ENCODE results near the gene SPAG16. TPM values are rescaled to one million over a fixed set of nuclear protein-coding genes. Genes with fewer than 3 reads are reported as not detected.

Gene SPAG16
- total RNA-seq: 14.4 and 23.4 TPM in 2 replicates

DNA sequence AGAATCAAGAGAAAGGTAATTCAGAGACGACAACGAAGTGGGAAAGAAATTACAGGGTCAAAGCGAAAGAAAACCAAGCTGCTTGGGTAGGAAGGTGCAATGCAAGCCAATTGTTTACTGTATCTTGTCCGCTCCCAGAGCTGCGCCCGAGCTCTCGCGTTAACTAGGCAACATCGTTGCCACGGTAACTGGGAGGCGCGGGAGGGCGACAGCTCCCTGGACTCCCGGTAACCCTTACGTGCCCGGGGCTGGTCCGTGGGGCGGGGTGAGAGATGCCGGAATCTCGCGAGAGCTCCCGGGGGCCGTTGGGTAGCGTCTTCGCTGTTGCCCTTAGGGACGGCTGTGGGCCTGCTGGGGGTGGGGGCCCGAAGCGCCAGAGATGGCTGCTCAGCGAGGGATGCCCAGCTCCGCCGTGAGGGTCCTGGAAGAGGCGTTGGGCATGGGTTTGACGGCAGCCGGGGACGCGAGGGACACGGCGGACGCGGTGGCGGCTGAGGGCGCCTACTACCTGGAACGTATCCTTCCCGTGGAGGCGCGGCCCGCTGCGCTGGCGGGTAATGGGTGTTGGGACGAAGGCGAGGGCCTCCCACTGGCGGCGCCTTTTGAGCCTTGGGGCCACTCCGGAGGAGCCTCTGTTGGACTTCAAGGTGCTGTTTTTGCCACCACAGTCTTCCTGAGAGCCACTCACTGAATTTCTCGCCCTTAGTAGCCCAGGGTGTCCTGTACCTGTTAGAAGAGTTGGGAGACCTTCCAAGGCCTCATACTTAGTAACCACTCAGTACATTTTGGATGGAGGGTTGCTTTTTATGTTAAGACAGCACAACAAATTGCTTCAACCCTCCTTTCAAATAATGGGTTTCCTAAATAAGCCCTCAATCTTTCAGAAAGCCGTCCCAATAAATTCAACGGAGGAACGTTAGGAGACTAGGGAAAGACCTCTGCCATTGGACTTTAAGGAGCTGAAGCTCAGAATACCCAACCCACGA is at the start of gene SPAG16:
Gene SPAG16 (plus strand): TSS at position 360 of the 986 bp plus-strand sequence.

DNA sequence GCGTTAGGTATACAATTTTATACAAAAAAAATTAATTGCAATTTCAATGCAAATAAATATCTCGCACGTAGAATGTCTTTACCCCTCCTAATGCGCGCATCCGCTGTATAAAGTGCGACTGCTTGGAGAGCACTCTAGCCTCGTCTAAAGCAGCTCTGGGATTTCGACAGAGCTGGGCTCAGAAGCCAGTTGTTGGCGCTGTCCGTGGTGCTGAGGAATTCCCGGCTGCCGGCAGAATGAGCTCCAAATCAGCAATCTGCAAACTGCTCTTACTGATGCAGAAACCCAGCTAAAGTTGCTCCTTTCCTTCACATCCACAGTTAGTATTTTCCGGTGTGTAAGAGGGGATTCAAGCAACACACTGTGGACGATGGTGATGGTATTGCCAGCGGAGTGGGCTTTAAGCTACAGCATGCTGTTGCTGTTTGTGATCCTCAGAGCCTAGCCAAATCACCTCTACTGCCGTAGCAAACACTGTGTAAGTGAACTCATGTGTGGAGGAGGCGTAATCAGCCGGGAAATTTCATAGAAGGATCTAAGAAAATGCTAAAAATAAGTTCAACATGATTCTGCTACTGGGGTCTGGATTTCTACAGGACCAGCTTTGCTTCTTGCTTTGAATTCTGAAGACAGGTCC is 1126.8 kb downstream of the SPAG16 start, which contains the start of gene VWC2L:
Gene VWC2L (plus strand): TSS at position 137 of the 637 bp plus-strand sequence. CDS start 3,140 bp downstream, outside the sequence.

Other genes with a start within 250 kb of the SPAG16 start
- 4.1 and 20.2 TPM in 2 replicates for gene IKZF2, start 132.9 kb upstream of the SPAG16 start, total RNA-seq

Measured in nasal cavity respiratory epithelium epithelial cell of viscerocranial mucosa (primary cell).